T-cell (primary cell): ENCODE results near the gene SF1. TPM values are rescaled to one million over a fixed set of nuclear protein-coding genes. Genes with fewer than 3 reads are reported as not detected.

ENCODE experiments used
- ATAC-seq, 4 experiments: fragments of 200-7000 bp in 3 of 4; fragments of 150-1000 bp in 1 of 4; cut with Tn5 transposase; replicated peaks in 1 of 4; 1 replicate in 3 of 4; 2 replicates in 1 of 4; pipeline ENCODE4 v1.10.0; 2021; ENCODE audit warnings: moderate library complexity in 3 of 4, mild to moderate bottlenecking in 2 of 4, moderate number of reproducible peaks in 1 of 4
- CTCF ChIA-PET, 2 donors: fragments of 300-600 bp; sonication (Branson Sonifier 250); formaldehyde crosslinking; loops; one replicate each; lab custom pipeline; 2022; ENCODE audit warnings: antibody characterized with exemption in 2 of 2; lab: Charles Lee
- POLR2A ChIA-PET, 2 donors: fragments of 300-600 bp; sonication (Branson Sonifier 250); formaldehyde crosslinking; loops; one replicate each; lab custom pipeline; 2022; ENCODE audit warnings: antibody characterized with exemption in 2 of 2; lab: Charles Lee
- DNase-seq, 35 experiments: peaks; one replicate each; pipeline versions ENCODE4 v3.0.0 to v3.0.0-alpha.2; 2013 to 2023
- H3K27ac ChIP-seq: one replicate; pipeline ENCODE4 v1.5.1; 2013; ENCODE audit warnings: low read length
- H3K27me3 ChIP-seq, 2 experiments: replicated peaks in 1 of 2; 1 replicate in 1 of 2; 2 replicates in 1 of 2; pipeline versions ENCODE4 v1.6.1 to v1.7.0; 2013; ENCODE audit warnings: low read length in 1 of 2, mixed read lengths in 1 of 2; ENCODE audit not compliant: control insufficient read depth in 2 of 2, insufficient read depth in 2 of 2; ENCODE audit errors: extremely low read depth in 1 of 2
- H3K36me3 ChIP-seq, 2 donors: 1 replicate in 1 of 2; 2 replicates in 1 of 2; pipeline versions ENCODE4 v1.6.1 to v1.7.0; 2013; ENCODE audit warnings: low read length in 1 of 2; ENCODE audit not compliant: control insufficient read depth in 2 of 2, insufficient read depth in 1 of 2; ENCODE audit errors: extremely low read depth in 1 of 2
- H3K4me1 ChIP-seq, 2 experiments: 1 replicate in 1 of 2; 2 replicates in 1 of 2; pipeline versions ENCODE4 v1.6.1 to v1.7.0; 2013; ENCODE audit warnings: low read length in 2 of 2, mixed read lengths in 1 of 2; ENCODE audit not compliant: insufficient read depth in 2 of 2, control insufficient read depth in 1 of 2; ENCODE audit errors: extremely low read depth in 1 of 2
- H3K4me3 ChIP-seq, 2 donors: 1 replicate in 1 of 2; 2 replicates in 1 of 2; pipeline versions ENCODE4 v1.5.1 to v1.7.0; 2013; ENCODE audit warnings: mild to moderate bottlenecking in 2 of 2, low read length in 1 of 2, moderate library complexity in 1 of 2; ENCODE audit not compliant: control insufficient read depth in 1 of 2; ENCODE audit errors: extremely low read depth in 1 of 2
- H3K9me3 ChIP-seq: 2 replicates; pipeline ENCODE4 v1.7.0; 2013
- H3K27ac Mint-ChIP-seq, 2 donors: one replicate each; pipeline ENCODE4 v1.8.0; 2020 to 2021; ENCODE audit warnings: mild to moderate bottlenecking in 2 of 2, mixed read lengths in 2 of 2
- H3K27me3 Mint-ChIP-seq, 2 donors: one replicate each; pipeline ENCODE4 v1.8.0; 2021 to 2022; ENCODE audit warnings: mixed read lengths in 2 of 2
- H3K36me3 Mint-ChIP-seq: one replicate; pipeline ENCODE4 v1.8.0; 2021; ENCODE audit warnings: mixed read lengths
- H3K4me1 Mint-ChIP-seq, 3 donors: one replicate each; pipeline ENCODE4 v1.8.0; 2020 to 2022; ENCODE audit warnings: mixed read lengths in 3 of 3, mild to moderate bottlenecking in 1 of 3
- H3K4me3 Mint-ChIP-seq, 3 donors: one replicate each; pipeline ENCODE4 v1.8.0; 2020 to 2022; ENCODE audit warnings: mild to moderate bottlenecking in 3 of 3, mixed read lengths in 3 of 3, moderate library complexity in 3 of 3
- H3K9me3 Mint-ChIP-seq, 3 donors: one replicate each; pipeline ENCODE4 v1.8.0; 2020 to 2022; ENCODE audit warnings: mixed read lengths in 3 of 3
- WGBS: methylation state at CpG from one replicate; pipeline ENCODE4 v1.1.5; 2013; ENCODE audit warnings: missing lambda C conversion rate; ENCODE audit not compliant: insufficient coverage; 5-methylcytosine and 5-hydroxymethylcytosine counted together
- total RNA-seq, 35 experiments: library from RNA in 6 of 35; stranded (reverse) in 6 of 35; fragments of 120-200 nt in 1 of 35; gene quantifications; one replicate each; pipeline versions ENCODE4 v1.2.1 to v1.2.4 and lab custom pipeline; 2013 to 2026

The SF1 gene
- total RNA-seq, 5 donors from 2014 or later (not counting 1 experiment from before 2014, with no cell fraction given), result 670 to 1,510 (median 732) TPM

DNA sequence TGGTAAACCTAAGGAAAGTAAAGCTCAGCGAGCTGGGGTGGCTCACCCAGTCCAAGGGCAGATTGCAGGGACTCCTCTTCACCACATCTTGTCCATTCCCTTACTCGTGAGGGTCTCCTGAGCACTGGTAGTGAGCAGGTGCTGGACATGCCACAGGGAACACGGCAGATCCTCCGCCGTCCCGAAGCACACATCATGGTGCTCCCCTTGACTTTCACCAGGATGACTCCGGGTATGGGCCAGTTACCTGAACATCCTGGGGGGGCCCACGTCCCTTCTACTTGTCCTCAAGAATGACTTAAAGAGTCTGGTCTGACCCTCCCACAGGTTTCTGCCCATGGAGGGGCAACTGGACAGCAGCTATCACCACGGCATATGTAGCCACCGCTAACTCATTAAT, 8.0 kb upstream of the SF1 start:
- DNase-seq, result no peak

DNA sequence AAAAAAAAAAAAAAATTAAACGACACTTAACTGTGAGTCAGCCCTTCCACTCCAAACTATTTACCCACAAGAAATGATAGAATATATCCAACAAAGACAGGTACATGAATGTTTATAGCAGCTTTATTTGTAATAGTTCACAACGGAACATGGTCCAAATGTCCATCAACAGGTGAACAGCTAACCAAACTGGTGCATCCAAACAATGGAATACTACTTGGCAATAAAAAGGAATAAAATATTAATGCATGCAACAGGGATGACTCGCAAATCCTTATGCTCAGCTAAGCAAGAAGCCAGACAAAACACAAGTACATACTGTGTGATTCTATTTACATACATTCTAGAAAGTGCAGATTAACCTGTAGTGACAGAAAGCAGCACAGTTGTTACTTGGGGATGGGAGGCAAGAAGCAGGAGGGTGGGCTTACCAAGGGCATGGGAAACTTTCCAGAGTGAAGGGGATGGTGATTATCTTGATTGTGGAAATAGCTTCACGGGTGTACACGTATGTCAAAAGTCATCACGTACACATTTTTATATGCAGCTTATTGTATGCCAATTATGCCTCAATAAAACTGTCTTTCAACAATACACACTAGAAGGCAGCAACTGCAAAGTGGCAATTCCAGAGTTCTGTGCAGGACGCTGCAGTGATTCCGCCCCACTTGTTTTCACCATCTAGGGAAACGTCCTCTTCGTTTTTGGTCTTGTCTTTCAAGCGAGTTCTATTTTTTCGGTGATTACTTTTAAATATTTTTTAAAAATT, 6.7 kb upstream of the SF1 start:
- Mint-ChIP-seq H3K4me1 (peaks cover 12 to 23% (median 21%) of the 10 kb centered on the region in 3 donors), H3K36me3 (peaks cover 4% of the 10 kb centered on the region), H3K27ac (peak overlapping the region in 1 of 2 donors; percentile 22), H3K9me3 (no peaks in the 10 kb centered on the region), H3K27me3 (no peaks in the 10 kb centered on the region), H3K4me3 (no peak overlapping the region)
- no CpG with 5 or more reads among the region's 12 CpGs for WGBS
- H3K27me3 ChIP-seq, result no peaks in the 10 kb centered on the region
- H3K36me3 ChIP-seq, result peaks cover 12 to 21% of the 10 kb centered on the region in 2 donors
- peaks cover 7 to 12% of the 10 kb centered on the region in 2 experiments for H3K4me1 ChIP-seq
- H3K4me3 ChIP-seq, result no peak overlapping the region
- ATAC-seq (no peak), DNase-seq (no peak)
- CTCF ChIA-PET, result interaction anchor here in 1 of 2 donors (0.7 kb wide), 1 partner anchor 25 kb away, joined by 3 read pairs; no protein-coding TSS in a partner anchor
- no peak overlapping the region for H3K27ac ChIP-seq
- POLR2A ChIA-PET, result no interaction called here
- H3K9me3 ChIP-seq, result no peaks in the 10 kb centered on the region

More for the DNA sequence above, 8.0 kb upstream of the SF1 start:
- ATAC-seq, result no peak
- H3K27me3 Mint-ChIP-seq, result no peaks in the 10 kb centered on the region
- peaks cover 0 to 11% (median 10%) of the 10 kb centered on the region in 3 donors for H3K4me1 Mint-ChIP-seq
- ChIA-PET CTCF (no interaction called here), POLR2A (no interaction called here)
- no peak overlapping the region for H3K4me3 ChIP-seq
- H3K9me3 ChIP-seq, result no peaks in the 10 kb centered on the region
- no peak overlapping the region for H3K27ac ChIP-seq
- H3K27ac Mint-ChIP-seq, result no peak overlapping the region
- peaks cover 10% of the 10 kb centered on the region for H3K36me3 Mint-ChIP-seq
- H3K36me3 ChIP-seq, result peaks cover 22 to 32% of the 10 kb centered on the region in 2 donors
- H3K27me3 ChIP-seq, result no peaks in the 10 kb centered on the region
- H3K4me3 Mint-ChIP-seq, result no peak overlapping the region
- H3K9me3 Mint-ChIP-seq, result no peaks in the 10 kb centered on the region
- H3K4me1 ChIP-seq, result peaks cover 0 to 7% of the 10 kb centered on the region in 2 experiments
- WGBS, result 97% methylated on average over 6 of the region's 10 CpGs

DNA sequence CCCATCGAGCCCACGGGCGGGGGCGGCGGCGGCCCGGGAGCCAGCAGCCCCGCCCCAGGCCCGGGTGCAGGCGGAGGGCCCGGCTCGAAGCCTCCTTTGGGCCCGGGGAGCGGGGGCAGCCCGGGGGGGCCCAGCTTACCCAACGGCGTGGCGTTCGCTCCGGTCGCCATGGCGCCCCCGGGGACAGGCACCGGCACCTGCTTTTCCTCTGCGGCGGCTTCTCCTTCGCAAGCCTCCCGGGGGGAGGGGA, 194 bp downstream of the SF1 start:
- WGBS, result under 1% methylated on average over 26 of the region's 28 CpGs
- ATAC-seq (peak in 2 of 4 experiments; percentile 6), DNase-seq (no peak)
- Mint-ChIP-seq H3K36me3 (peaks cover 41% of the 10 kb centered on the region), H3K27ac (peak overlapping the region; percentile 98 to 100), H3K4me3 (peak overlapping the region; percentile 83 to 85 (median 85)), H3K27me3 (no peaks in the 10 kb centered on the region), H3K4me1 (peaks cover 67 to 69% (median 68%) of the 10 kb centered on the region in 3 donors), H3K9me3 (no peaks in the 10 kb centered on the region)
- H3K4me3 ChIP-seq, result peak overlapping the region; percentile 54 to 61
- peaks cover 15 to 44% of the 10 kb centered on the region in 2 donors for H3K36me3 ChIP-seq
- H3K4me1 ChIP-seq, result peaks cover 45 to 50% of the 10 kb centered on the region in 2 experiments
- ChIA-PET CTCF (interaction anchor here (0.6 to 1.8 kb wide), 12 partner anchors 10 to 967 kb away, joined by 3 to 14 read pairs (median 4); partner anchors contain the start of genes MAP4K2 (in 1 of the 2) and RASGRP2 (in 1 of the 2)), POLR2A (interaction anchor here (0.6 to 1.5 kb wide), 13 partner anchors 10 to 720 kb away, joined by 3 to 20 read pairs (median 3); partner anchors contain the start of genes FAU (in 1 of the 2), MALAT1 (in 1 of the 2), MRPL49 (in 1 of the 2) and PPP2R5B (in 1 of the 2))
- peak overlapping the region; percentile 99 for H3K27ac ChIP-seq
- no peaks in the 10 kb centered on the region for H3K27me3 ChIP-seq
- no peaks in the 10 kb centered on the region for H3K9me3 ChIP-seq

DNA sequence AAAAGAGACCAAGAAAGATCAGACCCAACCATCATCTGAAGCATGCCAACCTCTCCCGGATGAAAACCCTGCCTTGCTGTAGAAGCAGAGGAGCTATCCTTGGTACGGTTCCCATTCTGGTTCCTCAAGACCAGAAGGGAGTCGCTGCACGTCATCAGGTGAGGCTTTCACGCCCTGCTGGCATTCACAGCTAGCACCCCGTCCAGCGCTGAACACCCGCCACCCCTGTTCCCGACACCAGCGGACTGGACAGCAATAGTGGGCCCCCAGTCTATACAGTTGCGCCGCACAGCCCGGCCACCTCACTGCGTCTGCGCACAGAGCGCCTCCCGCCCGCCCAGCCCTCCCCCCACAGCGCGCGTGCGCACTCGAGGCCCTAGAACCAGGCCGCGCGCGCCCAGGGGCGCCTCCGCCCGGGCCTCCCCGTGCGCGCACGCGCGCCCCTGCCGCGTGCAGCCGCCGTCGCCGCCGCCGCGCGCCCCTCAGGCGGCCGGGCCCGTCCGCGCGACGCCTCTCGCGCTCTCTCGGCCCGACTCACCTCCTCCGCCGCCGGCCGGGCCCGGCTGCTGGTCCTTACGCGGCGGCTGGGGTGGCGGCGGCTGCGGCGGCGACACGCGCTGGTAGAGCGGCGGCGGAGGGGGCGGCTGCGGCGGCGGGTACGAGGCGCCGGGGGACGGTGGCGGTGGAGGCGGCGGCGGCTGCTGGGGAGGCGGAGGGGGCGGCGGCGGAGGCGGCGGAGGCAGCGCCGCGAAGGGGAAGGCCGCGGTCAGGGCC, 706 bp downstream of the SF1 start:
- Mint-ChIP-seq H3K4me1 (peaks cover 72 to 74% (median 73%) of the 10 kb centered on the region in 3 donors), H3K36me3 (peaks cover 46% of the 10 kb centered on the region), H3K27me3 (no peaks in the 10 kb centered on the region), H3K27ac (peak overlapping the region; percentile 92 to 93), H3K4me3 (peak overlapping the region; percentile 85 to 93 (median 91)), H3K9me3 (no peaks in the 10 kb centered on the region)
- Histone ChIP-seq H3K27me3 (no peaks in the 10 kb centered on the region), H3K4me1 (peaks cover 50 to 56% of the 10 kb centered on the region in 2 experiments), H3K4me3 (peak overlapping the region; percentile 66 to 93), H3K9me3 (no peaks in the 10 kb centered on the region), H3K36me3 (peaks cover 15 to 49% of the 10 kb centered on the region in 2 donors), H3K27ac (peak overlapping the region; percentile 69)
- CTCF ChIA-PET, result interaction anchor here (0.6 to 1.8 kb wide), 2 partner anchors 31 to 33 kb away, joined by 3 to 14 read pairs; partner anchors contain the start of gene RASGRP2 (in 1 of the 2)
- POLR2A ChIA-PET, result interaction anchor here (0.6 to 2.1 kb wide), 9 partner anchors 10 to 534 kb away, joined by 3 to 11 read pairs (median 4); partner anchors contain the start of gene PYGM (in 1 of the 2)
- DNase-seq (peak; percentile 65 to 92 (median 77)), ATAC-seq (peak; percentile 1 to 19 (median 9))
- WGBS, result under 1% methylated on average over 93 of the region's 98 CpGs

DNA sequence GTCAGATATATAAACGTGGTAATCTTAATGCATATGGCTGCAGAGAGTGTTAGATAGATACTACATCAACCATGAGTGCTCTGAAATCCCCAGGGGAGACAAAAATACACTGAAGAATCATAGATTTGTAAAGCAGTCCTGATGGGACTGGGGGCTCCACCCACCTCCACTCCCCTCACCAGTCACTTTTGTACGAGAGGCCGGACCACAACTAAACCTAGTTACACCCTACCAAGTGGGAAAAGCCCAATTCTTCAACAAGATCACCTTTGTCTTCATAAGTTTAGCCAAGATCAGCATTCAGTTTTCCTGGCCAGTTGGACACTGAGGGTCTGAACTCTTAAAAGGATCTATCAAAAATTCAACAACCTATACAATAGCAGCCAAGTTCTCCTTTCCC, 1.5 kb downstream of the SF1 start:
- DNase-seq, result no peak

More for the DNA sequence above, 1.5 kb downstream of the SF1 start:
- ChIA-PET CTCF (interaction anchor here (0.6 to 1.4 kb wide), 4 partner anchors 11 to 1094 kb away, joined by 3 to 6 read pairs (median 4); no protein-coding TSS in a partner anchor), POLR2A (interaction anchor here (0.6 to 2.1 kb wide), 7 partner anchors 9 to 29 kb away, joined by 3 to 11 read pairs (median 4); partner anchors contain the start of gene PYGM (in 1 of the 2))
- no peak for ATAC-seq
- peak overlapping the region; percentile 66 to 93 for H3K4me3 ChIP-seq
- H3K9me3 ChIP-seq, result no peaks in the 10 kb centered on the region
- H3K27ac ChIP-seq, result peak overlapping the region; percentile 69
- Mint-ChIP-seq H3K27me3 (no peaks in the 10 kb centered on the region), H3K9me3 (no peaks in the 10 kb centered on the region), H3K36me3 (peaks cover 54% of the 10 kb centered on the region), H3K27ac (peak overlapping the region; percentile 92 to 93), H3K4me3 (peak overlapping the region; percentile 85 to 93 (median 91)), H3K4me1 (peaks cover 77 to 81% (median 77%) of the 10 kb centered on the region in 3 donors)
- WGBS, result 0% methylated on average over 2 of the region's 3 CpGs
- peaks cover 15 to 57% of the 10 kb centered on the region in 2 donors for H3K36me3 ChIP-seq
- peaks cover 58 to 59% of the 10 kb centered on the region in 2 experiments for H3K4me1 ChIP-seq
- no peaks in the 10 kb centered on the region for H3K27me3 ChIP-seq
